CD14-positive monocyte (primary cell): Measurements from ENCODE around the gene ELAVL2. TPM values are rescaled to one million over a fixed set of nuclear protein-coding genes. Genes with fewer than 3 reads are reported as not detected.

Experiments
- DNase-seq, 3 donors: peaks; one replicate each; pipeline ENCODE4 v3.0.0-alpha.2; 2011 to 2022
- H2AFZ ChIP-seq: 2 replicates; pipeline ENCODE4 v1.6.0; 2012; ENCODE audit warnings: mild to moderate bottlenecking, low read depth, low read length, inconsistent platforms; ENCODE audit not compliant: insufficient read depth, poor library complexity, severe bottlenecking
- H3K27ac ChIP-seq, 2 donors: 1 replicate in 1 of 2; 2 replicates in 1 of 2; pipeline ENCODE4 v1.5.1; 2012 to 2013; ENCODE audit warnings: low read length in 2 of 2, control low read depth in 1 of 2, inconsistent platforms in 1 of 2, low read depth in 1 of 2, mild to moderate bottlenecking in 1 of 2
- H3K27me3 ChIP-seq, 2 donors: one replicate each; pipeline versions ENCODE4 v1.6.0 to v1.6.1; 2011 to 2013; ENCODE audit warnings: low read length in 2 of 2; ENCODE audit not compliant: control insufficient read depth in 2 of 2, insufficient read depth in 2 of 2
- H3K36me3 ChIP-seq, 2 donors: replicated peaks in 1 of 2; 1 replicate in 1 of 2; 2 replicates in 1 of 2; pipeline versions ENCODE4 v1.5.1 to v1.6.1; 2012 to 2013; ENCODE audit warnings: low read length in 2 of 2, control low read depth in 1 of 2, inconsistent platforms in 1 of 2, mild to moderate bottlenecking in 1 of 2; ENCODE audit not compliant: insufficient read depth in 2 of 2, control insufficient read depth in 1 of 2
- H3K4me1 ChIP-seq, 2 donors: 1 replicate in 1 of 2; 2 replicates in 1 of 2; pipeline versions ENCODE4 v1.5.1 to v1.6.1; 2012 to 2013; ENCODE audit warnings: low read length in 2 of 2, control low read depth in 1 of 2, inconsistent platforms in 1 of 2, mild to moderate bottlenecking in 1 of 2, moderate library complexity in 1 of 2; ENCODE audit not compliant: insufficient read depth in 2 of 2, control insufficient read depth in 1 of 2
- H3K4me2 ChIP-seq: replicated peaks from 2 replicates; pipeline ENCODE3; 2012; ENCODE audit warnings: low read length, moderate library complexity, mild to moderate bottlenecking; ENCODE audit not compliant: poor library complexity, severe bottlenecking; ENCODE audit errors: extremely low read depth
- H3K4me3 ChIP-seq, 3 experiments: fragments of 200-600 bp in 1 of 3; sonication (generic) in 1 of 3; replicated peaks in 1 of 3; 1 replicate in 2 of 3; 2 replicates in 1 of 3; pipeline ENCODE4 v1.5.1; 2011 to 2013; ENCODE audit warnings: low read length in 3 of 3, mild to moderate bottlenecking in 3 of 3, control low read depth in 2 of 3, low read depth in 2 of 3, inconsistent platforms in 1 of 3, moderate library complexity in 1 of 3
- H3K79me2 ChIP-seq: 2 replicates; pipeline ENCODE4 v1.6.0; 2012; ENCODE audit warnings: mild to moderate bottlenecking, control low read depth, inconsistent platforms, low read length, moderate library complexity; ENCODE audit not compliant: insufficient read depth
- H3K9ac ChIP-seq: 2 replicates; pipeline ENCODE4 v1.6.0; 2017; ENCODE audit warnings: low read length, mild to moderate bottlenecking; ENCODE audit not compliant: insufficient read depth, poor library complexity, severe bottlenecking
- H3K9me3 ChIP-seq, 2 donors: replicated peaks in 1 of 2; 1 replicate in 1 of 2; 2 replicates in 1 of 2; pipeline versions ENCODE4 v1.5.1 to v1.6.1; 2012 to 2013; ENCODE audit warnings: low read length in 2 of 2, control low read depth in 1 of 2; ENCODE audit not compliant: control insufficient read depth in 1 of 2, insufficient read depth in 1 of 2
- H4K20me1 ChIP-seq: 2 replicates; pipeline ENCODE4 v1.6.0; 2012; ENCODE audit warnings: mild to moderate bottlenecking, low read length, control low read depth, moderate library complexity; ENCODE audit not compliant: insufficient read depth
- H3K27ac Mint-ChIP-seq, 7 donors: one replicate each; pipeline ENCODE4 v1.8.0; 2020; ENCODE audit warnings: mild to moderate bottlenecking in 7 of 7, mixed read lengths in 7 of 7, moderate library complexity in 6 of 7, inconsistent platforms in 2 of 7
- H3K27me3 Mint-ChIP-seq, 3 donors: one replicate each; pipeline ENCODE4 v1.8.0; 2021 to 2022; ENCODE audit warnings: low read depth in 3 of 3, mild to moderate bottlenecking in 3 of 3, mixed read lengths in 3 of 3, moderate library complexity in 3 of 3, inconsistent platforms in 1 of 3
- H3K36me3 Mint-ChIP-seq, 2 donors: one replicate each; pipeline ENCODE4 v1.8.0; 2020; ENCODE audit warnings: mixed read lengths in 2 of 2, inconsistent platforms in 1 of 2, mild to moderate bottlenecking in 1 of 2
- H3K4me1 Mint-ChIP-seq: one replicate; pipeline ENCODE4 v1.8.0; 2020; ENCODE audit warnings: mild to moderate bottlenecking, mixed read lengths
- H3K4me3 Mint-ChIP-seq, 2 donors: one replicate each; pipeline ENCODE4 v1.8.0; 2020; ENCODE audit warnings: mild to moderate bottlenecking in 2 of 2, mixed read lengths in 2 of 2, moderate library complexity in 1 of 2
- H3K9me3 Mint-ChIP-seq, 7 donors: one replicate each; pipeline ENCODE4 v1.8.0; 2020 to 2022; ENCODE audit warnings: mixed read lengths in 7 of 7, mild to moderate bottlenecking in 6 of 7, moderate library complexity in 6 of 7, inconsistent platforms in 2 of 7
- CTCF ChIP-seq: fragments of 200-600 bp; IDR thresholded peaks from one replicate; pipeline ENCODE4 v1.8.0; 2022; ENCODE audit warnings: antibody characterized with exemption, mild to moderate bottlenecking
- WGBS: methylation state at CpG from one replicate; pipeline ENCODE4 v1.1.5; 2013; ENCODE audit warnings: missing lambda C conversion rate; ENCODE audit not compliant: insufficient coverage; 5-methylcytosine and 5-hydroxymethylcytosine counted together
- intact Hi-C, 2 donors: fragments of 100-400 bp; cut with micrococcal nuclease; formaldehyde crosslinking; loops; one replicate each; pipeline versions ENCODE4 v1.15.0 to v1.15.1; 2023
- polyA plus RNA-seq, 3 donors: library from polyadenylated mRNA; depleted of rRNA in 1 of 3; unstranded in 2 of 3; stranded (reverse) in 1 of 3; fragments of 300-500 nt in 2 of 3; fragments of >200 nt in 1 of 3; fragmentation: Illumina TruSeq in 2 of 3; gene quantifications; 1 replicate in 2 of 3; 2 replicates in 1 of 3; pipeline ENCODE4 v1.2.3, GENCODE V29; 2012 to 2021

Gene ELAVL2
- polyA plus RNA-seq, 3 donors = not detected

GRCh38 chr9:23837038-23837437 lies 11.0 kb upstream of the ELAVL2 start:
- Histone ChIP-seq H3K4me3 (no peak overlapping the region), H3K4me1 (no peaks in the 10 kb centered on the region), H3K27me3 (peaks cover under 1 to 2% of the 10 kb centered on the region in 2 donors), H3K27ac (no peak overlapping the region), H3K4me2 (no peak overlapping the region), H3K79me2 (no peaks in the 10 kb centered on the region), H3K36me3 (no peaks in the 10 kb centered on the region), H3K9me3 (no peaks in the 10 kb centered on the region), H4K20me1 (no peaks in the 10 kb centered on the region), H2AFZ (no peak overlapping the region), H3K9ac (no peak overlapping the region)
- Mint-ChIP-seq H3K27me3 (peaks cover 0 to 5% (median under 1%) of the 10 kb centered on the region in 3 donors), H3K36me3 (no peaks in the 10 kb centered on the region), H3K4me1 (no peaks in the 10 kb centered on the region), H3K9me3 (no peaks in the 10 kb centered on the region), H3K27ac (no peak overlapping the region), H3K4me3 (no peak overlapping the region)
- intact Hi-C loops = no loop called here
- DNase-seq = no peak
- 79% methylated on average over 3 of the region's 5 CpGs for WGBS
- no peak for TF ChIP-seq CTCF

DNA sequence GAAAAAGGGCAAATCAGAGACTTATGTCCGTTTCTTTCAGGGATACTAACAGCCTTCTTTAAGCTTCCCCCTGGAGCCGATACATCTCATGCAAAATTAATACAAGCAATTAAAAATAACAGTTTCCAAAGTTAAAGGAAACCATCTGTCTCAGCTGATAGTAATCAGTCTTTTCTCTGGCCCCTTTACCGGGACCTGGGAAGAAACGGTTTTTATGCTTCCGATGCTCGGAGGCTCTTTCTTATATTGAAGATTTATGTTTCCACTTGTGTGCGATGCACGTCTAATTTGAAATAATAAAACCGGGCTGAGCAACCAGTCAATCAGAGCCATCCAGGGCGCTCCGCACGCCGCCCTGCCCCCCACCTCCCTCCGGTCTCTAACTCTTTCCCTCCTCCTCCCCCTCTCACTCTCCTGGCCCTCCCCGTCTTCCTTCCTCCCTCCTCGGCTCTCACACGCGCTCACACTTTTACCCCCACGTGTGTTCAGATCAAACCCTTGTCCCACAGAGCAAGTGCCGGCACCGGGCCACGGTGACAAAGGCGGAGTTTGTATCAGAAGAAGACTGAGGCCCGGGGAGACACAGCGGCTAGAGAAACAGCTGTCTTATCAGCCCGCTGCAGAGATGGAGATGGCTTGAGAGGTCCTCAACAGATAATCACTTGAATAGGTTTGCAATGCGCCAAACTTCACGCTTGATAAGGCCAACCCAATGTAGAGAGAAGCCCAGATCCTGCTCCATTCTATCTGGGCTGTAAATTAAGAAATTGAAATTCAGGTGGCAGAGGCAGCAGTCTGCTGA lies 5.1 kb upstream of the ELAVL2 start:
- Mint-ChIP-seq H3K27ac (no peak overlapping the region), H3K4me1 (no peaks in the 10 kb centered on the region), H3K36me3 (no peaks in the 10 kb centered on the region), H3K9me3 (peaks cover 0 to 18% (median 9%) of the 10 kb centered on the region in 7 donors), H3K27me3 (peaks cover 30 to 33% (median 33%) of the 10 kb centered on the region in 3 donors), H3K4me3 (peak overlapping the region in 1 of 2 donors; percentile 59)
- H3K79me2 ChIP-seq = no peaks in the 10 kb centered on the region
- H3K9ac ChIP-seq = no peak overlapping the region
- H3K27me3 ChIP-seq = peaks cover 22 to 50% of the 10 kb centered on the region in 2 donors
- no peak overlapping the region for H3K4me3 ChIP-seq
- no peaks in the 10 kb centered on the region for H3K36me3 ChIP-seq
- intact Hi-C loops = no loop called here
- no peak overlapping the region for H3K4me2 ChIP-seq
- no peaks in the 10 kb centered on the region for H4K20me1 ChIP-seq
- no peak overlapping the region for H3K27ac ChIP-seq
- DNase-seq = no peak
- no peak overlapping the region for H2AFZ ChIP-seq
- H3K4me1 ChIP-seq = no peaks in the 10 kb centered on the region
- WGBS = 1% methylated on average over 16 of the region's 28 CpGs
- no peak for TF ChIP-seq CTCF
- H3K9me3 ChIP-seq = peaks cover 3 to 10% of the 10 kb centered on the region in 2 donors
